H1 (cell line): ENCODE measurements around the gene ULK2. TPM values are rescaled to one million over a fixed set of nuclear protein-coding genes. Genes with fewer than 3 reads are reported as not detected.

Source experiments
- CTCF ChIA-PET: fragments of 300-600 bp; sonication (Branson Sonifier 250); formaldehyde crosslinking; loops from one replicate; lab custom pipeline; 2021; ENCODE audit not compliant: partially characterized antibody; lab: Charles Lee
- POLR2A ChIA-PET: fragments of 300-600 bp; sonication (Branson Sonifier 250); formaldehyde crosslinking; loops from one replicate; lab custom pipeline; 2021; ENCODE audit warnings: inconsistent platforms; ENCODE audit not compliant: partially characterized antibody; lab: Charles Lee
- DNase-seq, 2 experiments: peaks; one replicate each; pipeline versions ENCODE4 v3.0.0 to v3.0.0-alpha.2; 2010 to 2022; ENCODE audit warnings: low spot score in 2 of 2, low read depth in 1 of 2, mixed read lengths in 1 of 2
- FAIRE-seq: peaks from 2 replicates; lab custom pipeline; 2011; peaks lifted over from hg19 to GRCh38; lab: Jason Lieb, UNC
- H2AFZ ChIP-seq: 2 replicates; pipeline ENCODE4 v1.8.1; 2012; ENCODE audit warnings: low read length, inconsistent platforms
- H2AK5ac ChIP-seq: 2 replicates; pipeline ENCODE4 v1.6.1; 2013; ENCODE audit warnings: low read depth, low read length
- H2BK120ac ChIP-seq: replicated peaks from 2 replicates; pipeline ENCODE3; 2013; ENCODE audit warnings: low read depth, low read length, inconsistent platforms
- H2BK12ac ChIP-seq: 2 replicates; pipeline ENCODE4 v1.6.1; 2013; ENCODE audit warnings: low read depth, low read length
- H2BK15ac ChIP-seq: 2 replicates; pipeline ENCODE4 v1.6.1; 2013; ENCODE audit warnings: low read length
- H2BK20ac ChIP-seq: 2 replicates; pipeline ENCODE4 v1.6.1; 2013; ENCODE audit warnings: low read length
- H2BK5ac ChIP-seq: 2 replicates; pipeline ENCODE4 v1.6.1; 2013; ENCODE audit warnings: low read depth, low read length
- H3K14ac ChIP-seq: 2 replicates; pipeline ENCODE4 v1.6.1; 2013; ENCODE audit warnings: inconsistent platforms; ENCODE audit not compliant: insufficient read length
- H3K18ac ChIP-seq: 2 replicates; pipeline ENCODE4 v1.6.1; 2013; ENCODE audit warnings: low read length; ENCODE audit errors: extremely low read depth
- H3K23ac ChIP-seq: 2 replicates; pipeline ENCODE4 v1.6.1; 2013; ENCODE audit warnings: inconsistent platforms; ENCODE audit not compliant: insufficient read length
- H3K23me2 ChIP-seq: 2 replicates; pipeline ENCODE4 v1.6.1; 2013; ENCODE audit warnings: low read depth, low read length
- H3K27ac ChIP-seq: 2 replicates; pipeline ENCODE4 v1.6.1; 2011; ENCODE audit warnings: low read depth, low read length, inconsistent platforms
- H3K27me3 ChIP-seq, 4 experiments: replicated peaks in 1 of 4; 1 replicate in 1 of 4; 2 replicates in 3 of 4; pipeline versions ENCODE4 v1.6.1 to v1.8.1; 2011 to 2013; ENCODE audit warnings: low read length in 3 of 4, mild to moderate bottlenecking in 3 of 4, inconsistent platforms in 2 of 4, mixed read lengths in 2 of 4, moderate library complexity in 1 of 4; ENCODE audit not compliant: control insufficient read depth in 3 of 4, insufficient read depth in 3 of 4; ENCODE audit errors: extremely low read depth in 1 of 4
- H3K36me3 ChIP-seq, 4 experiments: 2 replicates each; pipeline versions ENCODE4 v1.6.1 to v1.8.1; 2011 to 2013; ENCODE audit warnings: mild to moderate bottlenecking in 4 of 4, low read length in 3 of 4, moderate library complexity in 2 of 4, control low read depth in 1 of 4, inconsistent platforms in 1 of 4; ENCODE audit not compliant: insufficient read depth in 4 of 4, control insufficient read depth in 2 of 4
- H3K4ac ChIP-seq: replicated peaks from 2 replicates; pipeline ENCODE3; 2013; ENCODE audit warnings: low read length, low read depth, mixed read lengths, inconsistent platforms; ENCODE audit not compliant: insufficient read length
- H3K4me1 ChIP-seq, 4 experiments: replicated peaks in 1 of 4; 1 replicate in 1 of 4; 2 replicates in 3 of 4; pipeline versions ENCODE4 v1.6.1 to v1.8.1; 2011 to 2013; ENCODE audit warnings: low read length in 3 of 4, inconsistent platforms in 2 of 4, mixed read lengths in 1 of 4; ENCODE audit not compliant: insufficient read depth in 4 of 4, control insufficient read depth in 3 of 4
- H3K4me2 ChIP-seq, 2 experiments: 2 replicates each; pipeline versions ENCODE4 v1.6.1 to v1.8.1; 2011 to 2013; ENCODE audit warnings: low read depth in 2 of 2, low read length in 2 of 2, control low read depth in 1 of 2, inconsistent platforms in 1 of 2, mild to moderate bottlenecking in 1 of 2; ENCODE audit not compliant: insufficient read depth in 1 of 2
- H3K4me3 ChIP-seq, 4 experiments: fragments of 200-600, 300-600 bp in 1 of 4; sonication (generic), shearing (Covaris generic), sonication (Bioruptor Twin) in 1 of 4; 2 replicates each; pipeline versions ENCODE4 v1.5.1 to v1.8.1; 2011 to 2016; ENCODE audit warnings: low read length in 4 of 4, low read depth in 3 of 4, control low read depth in 2 of 4, inconsistent platforms in 2 of 4, mild to moderate bottlenecking in 2 of 4, mixed read lengths in 1 of 4, moderate library complexity in 1 of 4; ENCODE audit not compliant: insufficient read depth in 2 of 4; ENCODE audit errors: extremely low read depth in 1 of 4
- H3K56ac ChIP-seq: replicated peaks from 2 replicates; pipeline ENCODE3; 2013; ENCODE audit warnings: low read depth, mild to moderate bottlenecking, mixed read lengths, low read length, inconsistent platforms; ENCODE audit not compliant: insufficient read length
- H3K79me1 ChIP-seq: 2 replicates; pipeline ENCODE4 v1.6.1; 2013; ENCODE audit warnings: low read depth, low read length, control low read depth
- H3K79me2 ChIP-seq, 2 experiments: 2 replicates each; pipeline versions ENCODE4 v1.6.1 to v1.8.1; 2012 to 2013; ENCODE audit warnings: low read length in 2 of 2, mild to moderate bottlenecking in 2 of 2, inconsistent platforms in 1 of 2; ENCODE audit not compliant: insufficient read depth in 2 of 2, control insufficient read depth in 1 of 2
- H3K9ac ChIP-seq, 4 experiments: replicated peaks in 1 of 4; 1 replicate in 1 of 4; 2 replicates in 3 of 4; pipeline versions ENCODE4 v1.6.1 to v1.8.1; 2011 to 2013; ENCODE audit warnings: low read depth in 3 of 4, low read length in 3 of 4, control low read depth in 2 of 4, mild to moderate bottlenecking in 2 of 4, moderate library complexity in 2 of 4, inconsistent platforms in 1 of 4; ENCODE audit errors: extremely low read depth in 1 of 4
- H3K9me3 ChIP-seq, 2 experiments: 2 replicates each; pipeline versions ENCODE4 v1.6.1 to v1.8.1; 2012 to 2013; ENCODE audit warnings: mild to moderate bottlenecking in 2 of 2, moderate library complexity in 2 of 2, control low read depth in 1 of 2, inconsistent platforms in 1 of 2, low read depth in 1 of 2, low read length in 1 of 2, mixed read lengths in 1 of 2; ENCODE audit not compliant: insufficient read depth in 2 of 2
- H4K20me1 ChIP-seq, 2 experiments: replicated peaks in 1 of 2; 2 replicates each; pipeline versions ENCODE3 to v1.8.1; 2011 to 2013; ENCODE audit warnings: inconsistent platforms in 2 of 2, low read length in 2 of 2, mild to moderate bottlenecking in 1 of 2; ENCODE audit not compliant: insufficient read depth in 2 of 2, control insufficient read depth in 1 of 2
- H4K5ac ChIP-seq: 2 replicates; pipeline ENCODE4 v1.6.1; 2013; ENCODE audit warnings: low read length, low read depth, mixed read lengths, inconsistent platforms; ENCODE audit not compliant: insufficient read length
- H4K8ac ChIP-seq: 2 replicates; pipeline ENCODE4 v1.8.0; 2013; ENCODE audit warnings: mild to moderate bottlenecking, moderate library complexity, low read length, inconsistent platforms; ENCODE audit not compliant: insufficient read depth; ENCODE audit errors: extremely low read depth
- H4K91ac ChIP-seq: replicated peaks from 2 replicates; pipeline ENCODE3; 2013; ENCODE audit warnings: low read length, mixed read lengths, inconsistent platforms; ENCODE audit not compliant: insufficient read length
- ASH2L ChIP-seq: fragments of 200-600, 300-600 bp; sonication (generic); IDR thresholded peaks from one replicate; pipeline ENCODE4 v1.7.1; 2017; ENCODE audit warnings: low read length
- ATF2 ChIP-seq: IDR thresholded peaks from 2 replicates; pipeline ENCODE4 v1.6.1; 2012; ENCODE audit warnings: low read length, inconsistent platforms
- ATF3 ChIP-seq: IDR thresholded peaks from 2 replicates; pipeline ENCODE4 v1.6.1; 2011; ENCODE audit warnings: low read depth, mild to moderate bottlenecking, low read length; ENCODE audit not compliant: insufficient read depth
- BACH1 ChIP-seq: IDR thresholded peaks from 2 replicates; pipeline ENCODE4 v1.6.1; 2012; ENCODE audit warnings: low read length, improper control_type of control experiment
- CBX8 ChIP-seq: fragments of 300-800, 300-1000 bp; sonication (generic); IDR thresholded peaks from 2 replicates; pipeline ENCODE4 v1.7.1; 2016; ENCODE audit warnings: low read depth, low read length, borderline replicate concordance
- CEBPB ChIP-seq: IDR thresholded peaks from 2 replicates; pipeline ENCODE4 v1.6.1; 2012; ENCODE audit warnings: low read depth, low read length
- CTBP2 ChIP-seq: IDR thresholded peaks from 2 replicates; pipeline ENCODE4 v1.7.0; 2011; ENCODE audit warnings: borderline replicate concordance, mild to moderate bottlenecking, moderate library complexity, mixed read lengths, low read length; ENCODE audit not compliant: insufficient read depth, insufficient read length
- GABPA ChIP-seq: IDR thresholded peaks from 2 replicates; pipeline ENCODE4 v1.6.1; 2011; ENCODE audit warnings: mild to moderate bottlenecking, low read length, moderate library complexity, borderline replicate concordance; ENCODE audit not compliant: insufficient read depth
- MAX ChIP-seq: IDR thresholded peaks from 2 replicates; pipeline ENCODE4 v1.6.1; 2012; ENCODE audit warnings: inconsistent platforms
- POLR2A ChIP-seq, 2 experiments: IDR thresholded peaks; 1 replicate in 1 of 2; 2 replicates in 1 of 2; pipeline ENCODE4 v1.6.1; 2011; ENCODE audit warnings: low read depth in 2 of 2, low read length in 2 of 2, mild to moderate bottlenecking in 2 of 2; ENCODE audit errors: control extremely low read depth in 1 of 2
- POLR2AphosphoS5 ChIP-seq: IDR thresholded peaks from 2 replicates; pipeline ENCODE4 v1.6.1; 2011; ENCODE audit warnings: low read depth, low read length
- SIX5 ChIP-seq: IDR thresholded peaks from 2 replicates; pipeline ENCODE4 v1.6.1; 2011; ENCODE audit warnings: mild to moderate bottlenecking, low read depth, low read length
- polyA plus RNA-seq, 7 experiments: library from polyadenylated mRNA; depleted of rRNA in 3 of 7; stranded (reverse) in 5 of 7; unstranded in 2 of 7; fragments of >200 nt in 5 of 7; fragments of 200-250 nt in 2 of 7; gene quantifications; 1 replicate in 5 of 7; 2 replicates in 1 of 7; 4 replicates in 1 of 7; pipeline versions ENCODE4 v1.2.1 to v1.2.3, GENCODE V29; 2011 to 2013; ENCODE audit warnings: missing spikeins in 2 of 7, mixed read lengths in 2 of 7
- total RNA-seq: library from RNA; stranded (reverse); fragmentation: NEBNext Ultra II Directional; extraction: Animal tissue kit (Norgen Biotek cat#: 25700); gene quantifications from 2 replicates; pipeline ENCODE4 v1.2.1, GENCODE V29; 2021
- TF ChIP-seq, protein P1 (sequence below): IDR thresholded peaks from 2 replicates; pipeline ENCODE4 v1.6.1; 2011; ENCODE audit warnings: low read length, improper control_type of control experiment

ULK2 gene
- total and polyA plus RNA-seq, 2 of the 8 experiments (the other 6 are each of a cell fraction or from before 2014, with no cell fraction given): 5.3 to 9.8 TPM

DNA sequence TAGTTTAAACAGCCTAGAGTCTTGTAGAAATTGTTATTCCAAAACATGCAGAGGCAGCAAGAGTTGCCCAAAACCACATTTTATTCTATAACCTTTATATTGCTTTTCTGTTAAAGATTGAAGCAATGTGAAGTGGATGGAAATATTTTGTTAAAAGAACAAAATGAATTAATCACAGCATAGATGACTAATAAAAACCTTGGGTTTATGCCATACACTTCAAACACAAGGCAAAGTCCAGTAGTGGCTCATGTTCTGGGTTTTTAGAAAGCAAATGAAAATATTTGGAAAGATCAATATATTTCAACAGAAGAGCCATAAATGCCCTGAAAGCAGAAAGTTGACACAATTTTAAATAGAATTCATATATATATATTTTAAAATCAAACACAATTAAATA, 36.7 kb upstream of the ULK2 start:
- CTCF ChIA-PET: no interaction called here

More for the DNA sequence above, 36.7 kb upstream of the ULK2 start:
- H3K56ac ChIP-seq: no peak overlapping the region
- H2BK15ac ChIP-seq: no peak overlapping the region
- no peak overlapping the region for H2AFZ ChIP-seq
- peaks cover 0 to 1% of the 10 kb centered on the region in 2 experiments for H4K20me1 ChIP-seq
- DNase-seq (no peak), FAIRE-seq (no peak)
- H3K4ac ChIP-seq: no peak overlapping the region
- no peak for TF ChIP-seq CEBPB
- TF ChIP-seq SIX5: no peak
- no peak for TF ChIP-seq MAX
- TF ChIP-seq POLR2AphosphoS5: no peak
- no peak for TF ChIP-seq GABPA
- TF ChIP-seq BACH1: no peak
- TF ChIP-seq, protein P1, sequence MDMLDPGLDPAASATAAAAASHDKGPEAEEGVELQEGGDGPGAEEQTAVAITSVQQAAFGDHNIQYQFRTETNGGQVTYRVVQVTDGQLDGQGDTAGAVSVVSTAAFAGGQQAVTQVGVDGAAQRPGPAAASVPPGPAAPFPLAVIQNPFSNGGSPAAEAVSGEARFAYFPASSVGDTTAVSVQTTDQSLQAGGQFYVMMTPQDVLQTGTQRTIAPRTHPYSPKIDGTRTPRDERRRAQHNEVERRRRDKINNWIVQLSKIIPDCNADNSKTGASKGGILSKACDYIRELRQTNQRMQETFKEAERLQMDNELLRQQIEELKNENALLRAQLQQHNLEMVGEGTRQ: no peak
- no peak for TF ChIP-seq ASH2L
- no peak for TF ChIP-seq CTBP2
- no peak for TF ChIP-seq ATF3
- TF ChIP-seq POLR2A (IDR thresholded peaks at IDR 0.05; ENCODE audit: control extremely low read depth in 1 of 2, low read depth in 2 of 2, low read length in 2 of 2): no peak
- TF ChIP-seq ATF2: no peak
- no peak for TF ChIP-seq CBX8
- no peak overlapping the region for H3K27ac ChIP-seq
- no peak overlapping the region for H2BK5ac ChIP-seq
- peaks cover 8 to 51% (median 38%) of the 10 kb centered on the region in 4 experiments for H3K36me3 ChIP-seq
- no peak overlapping the region for H2AK5ac ChIP-seq
- no peak overlapping the region for H3K4me3 ChIP-seq
- H3K79me1 ChIP-seq: no peaks in the 10 kb centered on the region
- H3K27me3 ChIP-seq: no peaks in the 10 kb centered on the region
- H2BK120ac ChIP-seq: no peak overlapping the region
- no peak overlapping the region for H3K18ac ChIP-seq
- no peak overlapping the region for H2BK12ac ChIP-seq
- no peak overlapping the region for H2BK20ac ChIP-seq
- no peak overlapping the region for H3K23ac ChIP-seq
- H3K9me3 ChIP-seq: no peaks in the 10 kb centered on the region
- no peaks in the 10 kb centered on the region for H3K79me2 ChIP-seq
- no peak overlapping the region for H4K91ac ChIP-seq
- H3K14ac ChIP-seq: no peak overlapping the region
- H3K23me2 ChIP-seq: no peaks in the 10 kb centered on the region
- H4K8ac ChIP-seq: no peak overlapping the region
- H3K4me2 ChIP-seq: no peak overlapping the region
- H4K5ac ChIP-seq: no peak overlapping the region
- H3K9ac ChIP-seq: no peak overlapping the region
- H3K4me1 ChIP-seq: no peaks in the 10 kb centered on the region
- POLR2A ChIA-PET: no interaction called here
